GM12892 (cell line): Measurements from ENCODE around the gene RNF186.
"Not testable (repeated sequence)": the region's sequence is repeated elsewhere in the genome, so short reads cannot be mapped to it uniquely, and the experiment has no call there.

Experiments used
- POLR2A ChIP-seq: IDR thresholded peaks from 2 replicates; pipeline ENCODE4 v1.6.1; 2011; ENCODE audit warnings: low read depth, low read length, control low read depth
- POLR2AphosphoS5 ChIP-seq: IDR thresholded peaks from 2 replicates; pipeline ENCODE4 v1.6.1; 2011; ENCODE audit warnings: low read depth, low read length, control low read depth
- TAF1 ChIP-seq: IDR thresholded peaks from 2 replicates; pipeline ENCODE4 v1.6.1; 2011; ENCODE audit warnings: low read depth, mild to moderate bottlenecking, control low read depth, low read length, borderline replicate concordance

DNA sequence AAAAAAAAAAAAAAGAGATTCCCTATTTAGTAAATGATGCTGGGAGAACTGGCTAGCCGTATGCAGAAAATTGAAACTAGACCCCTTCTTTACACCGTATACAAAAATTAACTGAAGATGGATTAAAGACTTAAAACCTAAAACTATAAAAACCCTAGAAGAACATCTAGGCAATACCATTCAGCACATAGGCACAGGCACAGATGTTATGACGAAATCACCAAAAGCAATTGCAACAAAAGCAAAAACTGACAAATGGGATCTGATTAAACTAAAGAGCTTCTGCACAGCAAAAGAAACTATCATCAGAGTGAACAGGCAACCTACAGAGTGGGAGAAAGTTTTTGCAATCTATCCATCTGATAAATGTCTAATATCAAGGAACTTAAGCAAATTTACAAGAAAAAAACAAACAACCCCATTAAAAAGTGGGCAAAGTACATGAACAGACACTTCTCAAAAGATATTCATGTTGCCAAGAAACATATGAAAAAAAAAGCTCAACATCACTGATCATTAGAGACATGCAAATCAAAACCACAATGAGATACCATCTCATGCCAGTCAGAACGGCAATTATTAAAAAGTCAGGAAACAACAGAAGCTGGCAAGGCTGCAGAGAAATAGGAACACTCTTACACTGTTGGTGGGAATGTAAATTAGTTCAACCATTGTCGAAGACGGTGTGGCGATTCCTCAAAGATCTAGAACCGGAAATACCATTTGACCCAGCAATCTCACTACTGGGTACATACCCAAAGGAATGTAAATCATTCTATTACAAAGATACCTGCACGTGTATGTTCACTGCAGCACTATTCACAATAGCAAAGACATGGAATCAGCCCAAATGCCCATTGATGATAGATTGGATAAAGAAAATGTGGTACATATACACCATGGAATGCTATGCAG is 24.8 kb downstream of the RNF186 start:
- not testable (repeated sequence) for TF ChIP-seq POLR2A, POLR2AphosphoS5, TAF1
